HepG2 (cell line): ENCODE results near the gene PANK1. TPM values are rescaled to one million over a fixed set of nuclear protein-coding genes. Genes with fewer than 3 reads are reported as not detected.

Source experiments
- ATAC-seq: fragments of 200-7000 bp; cut with Tn5 transposase; 3 replicates; pipeline ENCODE4 v1.9.1; 2020; ENCODE audit warnings: mild to moderate bottlenecking, moderate library complexity
- BruUV-seq: library from RNA; stranded (reverse); fragments of 400-500 nt; replicated peaks from 2 replicates; lab custom pipeline; 2021; lab: Mats Ljungman, UMichigan
- CTCF ChIA-PET: fragments of 300-600 bp; formaldehyde crosslinking; extraction: SDS; loops from one replicate; lab custom pipeline; 2021; ENCODE audit warnings: low total read pairs, inconsistent platforms, low intra/inter-chr PET ratio; lab: Yijun Ruan, JAX
- POLR2A ChIA-PET: fragments of 350-600 bp; sonication (Branson Sonifier 250); formaldehyde crosslinking; loops from one replicate; lab custom pipeline; 2020; ENCODE audit warnings: antibody characterized with exemption, inconsistent platforms; lab: Yijun Ruan, JAX
- DNase-seq: peaks from one replicate; pipeline ENCODE4 v3.0.0-alpha.2; 2015; ENCODE audit warnings: low spot score
- FAIRE-seq: peaks from 3 replicates; lab custom pipeline; 2011; peaks lifted over from hg19 to GRCh38; lab: Jason Lieb, UNC
- H2AFZ ChIP-seq: one replicate; pipeline ENCODE4 v1.6.1; 2011; ENCODE audit warnings: low read length, inconsistent platforms
- H3K27ac ChIP-seq: fragments of 300-600 bp; 3 replicates; pipeline ENCODE4 v1.8.0; 2011; ENCODE audit warnings: mixed run types, mild to moderate bottlenecking, mixed read lengths, low read length, inconsistent platforms; ENCODE audit not compliant: insufficient read depth; ENCODE audit errors: extremely low read length
- H3K27me3 ChIP-seq, 2 experiments: fragments of 200-600 bp in 1 of 2; 2 replicates in 1 of 2; 3 replicates in 1 of 2; pipeline versions ENCODE4 v1.6.0 to v1.8.0; 2011; ENCODE audit warnings: low read length in 2 of 2, mild to moderate bottlenecking in 2 of 2, moderate library complexity in 2 of 2, inconsistent platforms in 1 of 2; ENCODE audit not compliant: insufficient read depth in 2 of 2, control insufficient read depth in 1 of 2
- H3K36me3 ChIP-seq, 2 experiments: fragments of 200-600 bp in 1 of 2; replicated peaks in 1 of 2; 2 replicates in 1 of 2; 3 replicates in 1 of 2; pipeline versions ENCODE4 v1.5.1 to v1.8.0; 2011; ENCODE audit warnings: low read length in 2 of 2, inconsistent platforms in 1 of 2; ENCODE audit not compliant: insufficient read depth in 2 of 2, control insufficient read depth in 1 of 2
- H3K4me1 ChIP-seq: 2 replicates; pipeline ENCODE4 v1.5.1; 2012; ENCODE audit warnings: low read length, inconsistent platforms; ENCODE audit not compliant: insufficient read depth
- H3K4me2 ChIP-seq: 2 replicates; pipeline ENCODE4 v1.6.0; 2011; ENCODE audit warnings: low read depth, low read length, inconsistent platforms
- H3K4me3 ChIP-seq, 3 experiments: fragments of 200-600 bp in 1 of 3; sonication (generic), shearing (Covaris generic) in 1 of 3; replicated peaks in 1 of 3; 2 replicates each; pipeline ENCODE4 v1.5.1; 2011 to 2016; ENCODE audit warnings: low read length in 3 of 3, inconsistent platforms in 2 of 3, low read depth in 2 of 3, mild to moderate bottlenecking in 2 of 3, control low read depth in 1 of 3, mixed read lengths in 1 of 3; ENCODE audit not compliant: insufficient read depth in 1 of 3
- H3K79me2 ChIP-seq: one replicate; pipeline ENCODE4 v1.6.1; 2011; ENCODE audit warnings: low read length, inconsistent platforms; ENCODE audit not compliant: insufficient read depth
- H3K9ac ChIP-seq: 2 replicates; pipeline ENCODE4 v1.6.0; 2011; ENCODE audit warnings: mild to moderate bottlenecking, low read depth, low read length, inconsistent platforms; ENCODE audit not compliant: insufficient read depth
- H3K9me3 ChIP-seq: 2 replicates; pipeline ENCODE4 v1.5.1; 2012; ENCODE audit warnings: mild to moderate bottlenecking, low read length
- H4K20me1 ChIP-seq: 2 replicates; pipeline ENCODE4 v1.6.0; 2011; ENCODE audit warnings: inconsistent platforms, mild to moderate bottlenecking, low read length, moderate library complexity; ENCODE audit not compliant: insufficient read depth
- MAFF ChIP-seq: IDR thresholded peaks from 2 replicates; pipeline ENCODE4 v1.6.1; 2011; ENCODE audit warnings: low read depth, low read length, improper control_type of control experiment
- NCOA2 ChIP-seq: sonication (generic); formaldehyde crosslinking; IDR thresholded peaks from 2 replicates; pipeline ENCODE4 v1.8.0; 2022; ENCODE audit warnings: inconsistent platforms
- RCOR2 ChIP-seq: IDR thresholded peaks from 2 replicates; pipeline ENCODE4 v1.6.1; 2016; ENCODE audit warnings: missing biosample characterization, missing genetic modification reagents
- ZMYM2 ChIP-seq: sonication (generic); formaldehyde crosslinking; IDR thresholded peaks from 2 replicates; pipeline ENCODE4 v1.8.0; 2022; ENCODE audit warnings: mild to moderate bottlenecking, missing genetic modification reagents
- ZNF101 ChIP-seq: sonication (generic); formaldehyde crosslinking; IDR thresholded peaks from 2 replicates; pipeline ENCODE4 v1.4.0; 2020; ENCODE audit warnings: mild to moderate bottlenecking, low read depth, missing genetic modification reagents, borderline replicate concordance
- ZNF530 ChIP-seq: sonication (generic); formaldehyde crosslinking; IDR thresholded peaks from 2 replicates; pipeline ENCODE4 v1.5.0; 2020; ENCODE audit warnings: low read depth, mild to moderate bottlenecking, missing genetic modification reagents
- ZZZ3 ChIP-seq: sonication (generic); formaldehyde crosslinking; IDR thresholded peaks from 2 replicates; pipeline ENCODE4 v1.4.0; 2020; ENCODE audit warnings: missing genetic modification reagents, mild to moderate bottlenecking, borderline replicate concordance
- WGBS: methylation state at CpG from one replicate; pipeline ENCODE4 v1.1.6; 2017; ENCODE audit warnings: low lambda C conversion rate; 5-methylcytosine and 5-hydroxymethylcytosine counted together
- in situ Hi-C: cut with HindIII; loops from 2 replicates; pipeline ENCODE4 v1.10.0; 2017; ENCODE audit warnings: low pct_unique_long_range_greater_than_20kb; ENCODE audit not compliant: extremely low pct_ligation_motif_present
- intact Hi-C: fragments of 100-400 bp; cut with micrococcal nuclease; formaldehyde crosslinking; loops from one replicate; pipeline ENCODE4 v1.10.0; 2022; ENCODE audit not compliant: unreplicated experiment
- polyA plus RNA-seq, 8 experiments: library from polyadenylated mRNA; depleted of rRNA in 3 of 8; stranded (reverse) in 7 of 8; unstranded in 1 of 8; fragments of >200 nt; fragmentation: Illumina TruSeq in 4 of 8; extraction: Trizol in 4 of 8; gene quantifications; 2 replicates each; pipeline versions ENCODE4 v1.2.1 to v1.2.3, GENCODE V29; 2011 to 2016; ENCODE audit warnings: low read depth in 4 of 8, missing spikeins in 1 of 8, mixed read lengths in 1 of 8; ENCODE audit not compliant: insufficient read depth in 1 of 8
- total RNA-seq, 5 experiments: library from RNA; depleted of rRNA; stranded (reverse); fragments of >200 nt; fragmentation: Illumina TruSeq; extraction: Trizol; gene quantifications; 2 replicates each; pipeline ENCODE4 v1.2.3, GENCODE V29; 2016; ENCODE audit warnings: low read depth in 1 of 5
- TF ChIP-seq, protein P1 (sequence below): IDR thresholded peaks from 2 replicates; pipeline ENCODE4 v1.4.0; 2020; ENCODE audit warnings: mild to moderate bottlenecking, missing genetic modification reagents

The PANK1 gene
- total and polyA plus RNA-seq, 2 of the 13 experiments (the other 11 are each of a cell fraction or from before 2014, with no cell fraction given), result 18.2 to 33.3 TPM

DNA sequence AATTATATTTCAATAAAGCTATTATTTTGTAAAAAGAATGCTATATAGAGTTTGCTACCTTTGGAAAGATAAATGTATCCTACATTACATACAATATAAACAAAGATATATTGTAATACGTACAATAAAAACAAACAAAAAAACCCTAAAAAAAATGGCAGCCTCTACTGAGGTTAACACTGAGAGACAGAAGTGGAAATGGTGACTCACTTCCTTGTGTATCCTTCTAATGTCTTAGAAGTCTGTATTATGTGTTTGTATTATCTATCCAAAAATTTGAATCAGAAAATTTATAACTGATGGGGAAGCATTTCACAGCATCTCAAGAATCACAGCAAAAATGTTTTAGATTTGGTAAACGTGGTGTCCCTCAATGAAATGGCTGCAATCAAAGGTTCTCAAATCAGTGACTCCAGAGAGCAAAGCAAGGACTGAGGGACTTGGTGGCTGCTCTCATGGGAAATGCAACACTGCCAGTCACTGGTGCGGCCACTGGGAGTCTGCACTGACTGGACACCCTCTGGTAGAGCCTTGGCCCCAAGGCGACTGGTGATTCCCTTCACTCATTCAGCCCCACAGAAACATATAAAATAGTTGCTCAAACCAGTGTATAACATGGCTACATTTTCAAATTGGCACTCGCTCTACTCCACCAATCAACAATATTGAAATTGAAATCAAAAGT is 53.8 kb downstream of the PANK1 start:
- over 99% methylated on average over 5 of the region's 5 CpGs for WGBS
- DNase-seq (no peak), FAIRE-seq (no peak), ATAC-seq (peak; percentile 57)
- Histone ChIP-seq H3K79me2 (no peaks in the 10 kb centered on the region), H3K4me2 (no peak overlapping the region), H3K9ac (no peak overlapping the region), H2AFZ (no peak overlapping the region), H4K20me1 (no peaks in the 10 kb centered on the region), H3K36me3 (peaks cover 5 to 32% of the 10 kb centered on the region in 2 experiments), H3K9me3 (no peaks in the 10 kb centered on the region), H3K27ac (peak overlapping the region; percentile 8)
- POLR2A ChIA-PET, result no interaction called here
- in situ Hi-C loops, result no loop called here
- intact Hi-C loops, result no loop called here
- TF ChIP-seq ZNF530 (CRISPR knock-in tag), result no peak
- TF ChIP-seq, protein P1, sequence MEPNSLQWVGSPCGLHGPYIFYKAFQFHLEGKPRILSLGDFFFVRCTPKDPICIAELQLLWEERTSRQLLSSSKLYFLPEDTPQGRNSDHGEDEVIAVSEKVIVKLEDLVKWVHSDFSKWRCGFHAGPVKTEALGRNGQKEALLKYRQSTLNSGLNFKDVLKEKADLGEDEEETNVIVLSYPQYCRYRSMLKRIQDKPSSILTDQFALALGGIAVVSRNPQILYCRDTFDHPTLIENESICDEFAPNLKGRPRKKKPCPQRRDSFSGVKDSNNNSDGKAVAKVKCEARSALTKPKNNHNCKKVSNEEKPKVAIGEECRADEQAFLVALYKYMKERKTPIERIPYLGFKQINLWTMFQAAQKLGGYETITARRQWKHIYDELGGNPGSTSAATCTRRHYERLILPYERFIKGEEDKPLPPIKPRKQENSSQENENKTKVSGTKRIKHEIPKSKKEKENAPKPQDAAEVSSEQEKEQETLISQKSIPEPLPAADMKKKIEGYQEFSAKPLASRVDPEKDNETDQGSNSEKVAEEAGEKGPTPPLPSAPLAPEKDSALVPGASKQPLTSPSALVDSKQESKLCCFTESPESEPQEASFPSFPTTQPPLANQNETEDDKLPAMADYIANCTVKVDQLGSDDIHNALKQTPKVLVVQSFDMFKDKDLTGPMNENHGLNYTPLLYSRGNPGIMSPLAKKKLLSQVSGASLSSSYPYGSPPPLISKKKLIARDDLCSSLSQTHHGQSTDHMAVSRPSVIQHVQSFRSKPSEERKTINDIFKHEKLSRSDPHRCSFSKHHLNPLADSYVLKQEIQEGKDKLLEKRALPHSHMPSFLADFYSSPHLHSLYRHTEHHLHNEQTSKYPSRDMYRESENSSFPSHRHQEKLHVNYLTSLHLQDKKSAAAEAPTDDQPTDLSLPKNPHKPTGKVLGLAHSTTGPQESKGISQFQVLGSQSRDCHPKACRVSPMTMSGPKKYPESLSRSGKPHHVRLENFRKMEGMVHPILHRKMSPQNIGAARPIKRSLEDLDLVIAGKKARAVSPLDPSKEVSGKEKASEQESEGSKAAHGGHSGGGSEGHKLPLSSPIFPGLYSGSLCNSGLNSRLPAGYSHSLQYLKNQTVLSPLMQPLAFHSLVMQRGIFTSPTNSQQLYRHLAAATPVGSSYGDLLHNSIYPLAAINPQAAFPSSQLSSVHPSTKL, result no peak
- no peak for TF ChIP-seq MAFF
- TF ChIP-seq ZNF101, result no peak
- TF ChIP-seq NCOA2, result no peak
- no peak for TF ChIP-seq ZMYM2 (CRISPR knock-in tag)
- no peak for TF ChIP-seq RCOR2 (CRISPR knock-in tag)
- no peak for TF ChIP-seq ZZZ3
- TF ChIP-seq, all 625 proteins: peak for 0
- BruUV-seq, result no TSS peak
- H3K4me1 ChIP-seq, result peaks cover 15% of the 10 kb centered on the region
- CTCF ChIA-PET, result no interaction called here
- H3K4me3 ChIP-seq, result no peak overlapping the region
- no peaks in the 10 kb centered on the region for H3K27me3 ChIP-seq
